ENCODE results near the gene SRP68.

The SRP68 gene

GRCh38 chr17:76076146-76076764, 3.9 kb upstream of the SRP68 start:
- H2BK120ac ChIP-seq (ENCODE audit: low read depth, low read length) = no peak overlapping the region
- H3K79me2 ChIP-seq (ENCODE audit: control insufficient read depth, insufficient read depth, low read length) = peaks cover 8% of the 10 kb centered on the region
- H3K4me1 ChIP-seq (ENCODE audit: control insufficient read depth, low read depth, low read length) = peaks cover 12% of the 10 kb centered on the region
- no peak overlapping the region for H4K5ac ChIP-seq (ENCODE audit: low read length)
- no peak overlapping the region for H3K27ac ChIP-seq (ENCODE audit: low read depth, low read length)
- H3K23ac ChIP-seq (ENCODE audit: low read length) = peak overlapping the region; percentile 45
- peaks cover 2% of the 10 kb centered on the region for H3K79me1 ChIP-seq (ENCODE audit: low read length)
- H2BK15ac ChIP-seq (replicated peaks; ENCODE audit: low read depth) = no peak overlapping the region
- WGBS (ENCODE audit: extremely low coverage, insufficient coverage, low lambda C conversion rate) = no CpG with 5 or more reads among the region's 41 CpGs
- H3K56ac ChIP-seq (ENCODE audit: low read length) = no peak overlapping the region
- no peak overlapping the region for H3K4ac ChIP-seq (ENCODE audit: low read depth, low read length)
- DNase-seq = no peak
- H2BK5ac ChIP-seq (ENCODE audit: low read length) = no peak overlapping the region
- no peak overlapping the region for H3K4me2 ChIP-seq (ENCODE audit: low read length)
- no peak overlapping the region for H3K9ac ChIP-seq (ENCODE audit: low read length)
- H2AK5ac ChIP-seq (ENCODE audit: low read length) = no peak overlapping the region
- no peak overlapping the region for H3K4me3 ChIP-seq (ENCODE audit: low read length)
- H4K8ac ChIP-seq (ENCODE audit: low read depth, low read length) = no peak overlapping the region
- H3K36me3 ChIP-seq (ENCODE audit: control insufficient read depth, insufficient read depth, low read length) = no peaks in the 10 kb centered on the region
- peaks cover 44% of the 10 kb centered on the region for H3K27me3 ChIP-seq (ENCODE audit: insufficient read depth, low read length, poor library complexity)
- no peak overlapping the region for H3K18ac ChIP-seq (ENCODE audit: low read length)

- peaks cover 6% of the 10 kb centered on the region for H3K79me1 ChIP-seq (ENCODE audit: low read length)
- no peak overlapping the region for H4K5ac ChIP-seq (ENCODE audit: low read length)
- no peak overlapping the region for H3K4me3 ChIP-seq (ENCODE audit: low read length)
- no peak overlapping the region for H3K18ac ChIP-seq (ENCODE audit: low read length)
- H2BK15ac ChIP-seq (replicated peaks; ENCODE audit: low read depth) = no peak overlapping the region
- no peak overlapping the region for H3K27ac ChIP-seq (ENCODE audit: low read depth, low read length)
- no peak overlapping the region for H2AK5ac ChIP-seq (ENCODE audit: low read length)
- no peak overlapping the region for H3K4ac ChIP-seq (ENCODE audit: low read depth, low read length)
- H2BK120ac ChIP-seq (ENCODE audit: low read depth, low read length) = no peak overlapping the region
- peaks cover 44% of the 10 kb centered on the region for H3K27me3 ChIP-seq (ENCODE audit: insufficient read depth, low read length, poor library complexity)
- no peak overlapping the region for H3K9ac ChIP-seq (ENCODE audit: low read length)
- no peak overlapping the region for H3K56ac ChIP-seq (ENCODE audit: low read length)
- peak; percentile 57 for DNase-seq
- no peak overlapping the region for H4K8ac ChIP-seq (ENCODE audit: low read depth, low read length)
- H3K4me1 ChIP-seq (ENCODE audit: control insufficient read depth, low read depth, low read length) = peaks cover 12% of the 10 kb centered on the region
- WGBS (ENCODE audit: extremely low coverage, insufficient coverage, low lambda C conversion rate) = no CpG with 5 or more reads among the region's 48 CpGs
- no peak overlapping the region for H3K4me2 ChIP-seq (ENCODE audit: low read length)
- H3K23ac ChIP-seq (ENCODE audit: low read length) = no peak overlapping the region
- H3K36me3 ChIP-seq (ENCODE audit: control insufficient read depth, insufficient read depth, low read length) = no peaks in the 10 kb centered on the region
- H3K79me2 ChIP-seq (ENCODE audit: control insufficient read depth, insufficient read depth, low read length) = peaks cover 12% of the 10 kb centered on the region
- no peak overlapping the region for H2BK5ac ChIP-seq (ENCODE audit: low read length)
Observed at GRCh38 chr17:76075364-76076145, 3.2 kb upstream of the SRP68 start.

- Histone ChIP-seq H2AK5ac (ENCODE audit: low read length) (no peak within 1 kb of the TSS), H3K79me1 (ENCODE audit: low read length) (peaks cover 6% of the 10 kb centered on the region), H2BK120ac (ENCODE audit: low read depth, low read length) (no peak within 1 kb of the TSS), H4K5ac (ENCODE audit: low read length) (no peak within 1 kb of the TSS), H3K4me1 (ENCODE audit: control insufficient read depth, low read depth, low read length) (peaks cover 6% of the 10 kb centered on the region), H3K9ac (ENCODE audit: low read length) (no peak within 1 kb of the TSS), H4K8ac (ENCODE audit: low read depth, low read length) (no peak within 1 kb of the TSS), H3K56ac (ENCODE audit: low read length) (peak within 1 kb of the TSS; percentile 26), H3K4ac (ENCODE audit: low read depth, low read length) (no peak within 1 kb of the TSS), H3K27me3 (ENCODE audit: insufficient read depth, low read length, poor library complexity) (peaks cover 44% of the 10 kb centered on the region), H3K4me3 (ENCODE audit: low read length) (no peak within 1 kb of the TSS), H3K36me3 (ENCODE audit: control insufficient read depth, insufficient read depth, low read length) (no peaks in the 10 kb centered on the region), H3K23ac (ENCODE audit: low read length) (no peak within 1 kb of the TSS), H3K27ac (ENCODE audit: low read depth, low read length) (no peak within 1 kb of the TSS), H3K79me2 (ENCODE audit: control insufficient read depth, insufficient read depth, low read length) (peaks cover 16% of the 10 kb centered on the region), H3K4me2 (ENCODE audit: low read length) (peak within 1 kb of the TSS; percentile 25), H3K18ac (ENCODE audit: low read length) (no peak within 1 kb of the TSS), H2BK15ac (replicated peaks; ENCODE audit: low read depth) (no peak within 1 kb of the TSS), H2BK5ac (ENCODE audit: low read length) (no peak within 1 kb of the TSS)
- DNase-seq = no peak
- no CpG with 5 or more reads among the region's 92 CpGs for WGBS (ENCODE audit: extremely low coverage, insufficient coverage, low lambda C conversion rate)
Observed at GRCh38 chr17:76074390-76075363, 2.4 kb upstream of the SRP68 start, which contains the start of gene GALR2. Gene GALR2 (plus strand): TSS chr17:76074781. CDS start chr17:76074884, 103 bp downstream.

GRCh38 chr17:76071531-76072147, 678 bp downstream of the SRP68 start:
- H2BK15ac ChIP-seq (replicated peaks; ENCODE audit: low read depth) = no peak overlapping the region
- no peak for DNase-seq
- H3K4me3 ChIP-seq (ENCODE audit: low read length) = peak overlapping the region; percentile 45
- peaks cover 5% of the 10 kb centered on the region for H3K4me1 ChIP-seq (ENCODE audit: control insufficient read depth, low read depth, low read length)
- no peak overlapping the region for H4K5ac ChIP-seq (ENCODE audit: low read length)
- peaks cover 28% of the 10 kb centered on the region for H3K27me3 ChIP-seq (ENCODE audit: insufficient read depth, low read length, poor library complexity)
- peak overlapping the region; percentile 42 for H3K4me2 ChIP-seq (ENCODE audit: low read length)
- peak overlapping the region; percentile 42 for H3K18ac ChIP-seq (ENCODE audit: low read length)
- H3K36me3 ChIP-seq (ENCODE audit: control insufficient read depth, insufficient read depth, low read length) = no peaks in the 10 kb centered on the region
- no peak overlapping the region for H2AK5ac ChIP-seq (ENCODE audit: low read length)
- H3K79me1 ChIP-seq (ENCODE audit: low read length) = peaks cover 6% of the 10 kb centered on the region
- no peak overlapping the region for H2BK120ac ChIP-seq (ENCODE audit: low read depth, low read length)
- H2BK5ac ChIP-seq (ENCODE audit: low read length) = no peak overlapping the region
- no peak overlapping the region for H3K27ac ChIP-seq (ENCODE audit: low read depth, low read length)
- no peak overlapping the region for H3K4ac ChIP-seq (ENCODE audit: low read depth, low read length)
- no peak overlapping the region for H4K8ac ChIP-seq (ENCODE audit: low read depth, low read length)
- H3K9ac ChIP-seq (ENCODE audit: low read length) = peak overlapping the region; percentile 65
- WGBS (ENCODE audit: extremely low coverage, insufficient coverage, low lambda C conversion rate) = no CpG with 5 or more reads among the region's 15 CpGs
- peaks cover 16% of the 10 kb centered on the region for H3K79me2 ChIP-seq (ENCODE audit: control insufficient read depth, insufficient read depth, low read length)
- no peak overlapping the region for H3K23ac ChIP-seq (ENCODE audit: low read length)
- H3K56ac ChIP-seq (ENCODE audit: low read length) = peak overlapping the region; percentile 80

- no CpG with 5 or more reads among the region's 4 CpGs for WGBS (ENCODE audit: extremely low coverage, insufficient coverage, low lambda C conversion rate)
- Histone ChIP-seq H3K4me3 (ENCODE audit: low read length) (no peak overlapping the region), H2BK120ac (ENCODE audit: low read depth, low read length) (no peak overlapping the region), H3K79me1 (ENCODE audit: low read length) (peaks cover 2% of the 10 kb centered on the region), H3K23ac (ENCODE audit: low read length) (no peak overlapping the region), H3K79me2 (ENCODE audit: control insufficient read depth, insufficient read depth, low read length) (peaks cover 6% of the 10 kb centered on the region), H3K18ac (ENCODE audit: low read length) (no peak overlapping the region), H4K5ac (ENCODE audit: low read length) (no peak overlapping the region), H2BK5ac (ENCODE audit: low read length) (no peak overlapping the region), H3K56ac (ENCODE audit: low read length) (no peak overlapping the region), H4K8ac (ENCODE audit: low read depth, low read length) (no peak overlapping the region), H2AK5ac (ENCODE audit: low read length) (no peak overlapping the region), H3K4ac (ENCODE audit: low read depth, low read length) (no peak overlapping the region), H3K36me3 (ENCODE audit: control insufficient read depth, insufficient read depth, low read length) (peaks cover 20% of the 10 kb centered on the region), H3K27me3 (ENCODE audit: insufficient read depth, low read length, poor library complexity) (no peaks in the 10 kb centered on the region), H3K4me1 (ENCODE audit: control insufficient read depth, low read depth, low read length) (peaks cover under 1% of the 10 kb centered on the region), H3K27ac (ENCODE audit: low read depth, low read length) (no peak overlapping the region), H2BK15ac (replicated peaks; ENCODE audit: low read depth) (no peak overlapping the region), H3K4me2 (ENCODE audit: low read length) (no peak overlapping the region), H3K9ac (ENCODE audit: low read length) (no peak overlapping the region)
- DNase-seq = no peak
Observed at GRCh38 chr17:76065775-76066174, 6.5 kb downstream of the SRP68 start.
